ENCODE results near the gene RFC4.
"Not testable (repeated sequence)": the region's sequence is repeated elsewhere in the genome, so short reads cannot be mapped to it uniquely, and the experiment has no call there.

Gene RFC4

DNA sequence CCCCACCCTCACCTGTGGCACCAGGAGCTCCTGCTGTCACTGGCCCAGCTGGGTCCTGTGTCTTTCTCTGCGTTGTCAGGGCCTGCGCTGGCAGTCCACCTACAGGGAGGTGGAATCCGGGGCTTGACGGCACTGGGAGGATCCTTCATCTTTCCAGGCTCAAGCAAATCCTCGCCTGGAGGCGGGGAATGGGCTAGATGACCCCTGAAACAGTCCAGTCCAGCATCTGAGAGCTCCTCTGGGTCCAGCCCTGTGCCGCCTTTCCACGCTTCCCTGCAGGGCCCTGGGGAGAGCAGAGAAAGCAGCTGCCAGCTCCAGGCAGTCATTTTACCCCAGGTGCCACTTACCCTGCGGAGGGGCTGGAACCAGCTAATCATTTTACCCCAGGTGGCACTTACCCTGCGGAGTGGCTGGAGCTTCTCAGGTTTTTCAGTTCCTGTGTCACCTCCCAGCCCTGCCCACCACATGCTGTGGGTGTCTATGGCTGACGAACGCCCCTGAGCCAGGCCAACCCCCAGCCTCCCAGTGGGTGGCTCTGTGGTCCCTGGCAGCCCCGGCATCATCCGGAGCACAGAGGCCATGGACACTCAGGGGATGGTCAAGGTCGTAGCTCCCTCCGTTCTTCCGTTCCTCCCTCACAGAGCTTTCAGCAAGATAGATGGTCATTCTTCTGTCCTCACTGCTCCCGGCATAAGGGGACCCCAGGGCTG, 18.3 kb upstream of the RFC4 start:
- DNase-seq = no peak

DNA sequence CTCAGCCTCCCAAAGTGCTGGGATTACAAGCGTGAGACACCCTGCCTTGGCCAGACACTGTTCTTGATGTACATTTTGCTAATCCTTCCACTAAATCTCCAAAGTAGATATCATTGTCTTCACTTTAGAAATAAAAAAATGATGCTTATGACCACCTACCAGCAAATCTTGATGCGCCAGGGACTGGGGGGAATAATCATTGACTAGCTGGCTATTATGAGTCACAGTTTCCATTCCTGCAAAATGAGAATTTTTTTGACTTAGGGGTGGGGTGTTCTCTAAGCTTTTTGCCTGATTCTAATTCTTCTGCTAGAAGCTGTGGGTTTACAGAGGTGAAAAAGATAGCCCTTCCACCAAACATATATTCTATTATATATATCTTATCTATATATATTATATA, 17.1 kb upstream of the RFC4 start:
- DNase-seq = no peak

DNA sequence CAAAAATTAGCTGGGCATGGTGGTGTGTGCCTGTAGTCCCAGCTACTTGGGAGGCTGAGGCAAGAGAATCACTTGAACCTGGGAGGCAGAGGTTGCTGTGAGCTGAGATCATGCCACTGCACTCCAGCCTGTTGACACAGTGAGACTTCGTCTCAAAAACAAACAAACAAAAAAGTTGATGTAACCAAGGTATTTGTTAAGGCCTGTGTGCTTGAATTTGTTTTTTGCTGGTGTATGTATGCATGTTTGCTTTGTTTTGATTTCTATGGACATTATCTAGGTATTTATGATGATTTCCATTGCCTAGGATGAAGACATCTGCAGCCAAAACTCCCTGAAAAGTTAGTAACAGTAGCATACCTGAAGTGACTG, 16.1 kb upstream of the RFC4 start:
- DNase-seq = not testable (repeated sequence)

DNA sequence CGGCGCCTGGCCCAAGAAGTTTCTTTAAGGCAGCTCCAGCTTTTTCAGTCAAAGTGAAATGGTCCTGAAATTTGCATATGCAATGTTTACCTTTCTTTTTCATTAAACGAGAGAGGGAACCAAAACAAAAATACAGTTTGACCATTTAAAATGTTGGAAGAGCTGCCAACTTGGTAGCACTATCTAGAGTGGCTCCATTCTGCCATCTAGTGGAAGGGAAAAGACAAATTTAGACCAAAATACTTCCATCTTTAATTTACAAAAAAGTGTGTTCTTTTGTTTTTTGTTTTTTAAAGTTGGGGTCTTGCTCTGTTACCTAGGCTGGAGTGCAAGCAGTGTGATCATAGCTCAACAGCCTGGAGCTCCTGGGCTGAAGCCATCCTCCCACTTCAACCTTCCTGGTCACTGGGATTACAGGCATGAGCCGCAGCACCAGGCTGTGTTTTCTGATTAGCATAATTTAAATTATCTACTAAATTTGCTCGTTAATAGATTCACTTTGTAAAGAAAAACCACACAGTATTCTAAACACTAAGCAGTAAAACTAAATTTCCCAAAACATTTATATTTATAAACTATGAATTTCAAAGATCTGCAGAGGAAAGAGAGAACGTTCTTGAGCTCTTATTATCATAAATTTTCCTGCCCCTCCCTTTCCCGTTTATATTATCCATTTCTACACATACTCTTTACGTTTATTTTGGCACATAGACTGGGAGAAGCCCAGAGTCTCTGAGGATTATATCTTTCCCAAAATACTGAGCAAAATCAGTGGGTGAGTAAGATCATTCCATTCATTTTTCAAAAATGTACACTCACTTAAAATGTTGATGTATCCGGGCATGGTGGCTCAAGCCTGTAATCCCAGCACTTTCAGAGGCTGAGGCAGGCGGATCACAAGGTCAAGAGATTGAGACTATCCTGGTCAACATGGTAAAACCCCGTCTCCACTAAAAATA, 15.4 kb upstream of the RFC4 start:
- no peak for DNase-seq

DNA sequence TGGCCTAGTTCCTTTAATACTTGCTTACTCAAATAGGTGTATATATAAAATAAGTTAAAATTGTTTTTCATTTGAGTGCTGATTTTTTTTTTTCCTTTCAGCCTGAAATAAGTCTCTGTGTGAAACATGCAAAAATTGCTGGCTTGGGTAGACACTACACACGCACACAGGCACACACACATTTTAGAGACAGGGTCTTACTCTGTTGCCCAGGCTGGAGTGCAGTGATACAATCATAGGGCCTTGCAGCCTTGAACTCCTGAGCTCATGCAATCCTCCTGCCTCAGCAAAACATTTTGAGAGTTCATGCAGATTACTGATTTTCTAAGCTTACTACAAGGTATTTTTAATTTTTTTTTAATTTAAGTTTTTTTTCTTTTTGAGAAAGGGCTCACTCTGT, 12.7 kb upstream of the RFC4 start:
- no peak for DNase-seq

DNA sequence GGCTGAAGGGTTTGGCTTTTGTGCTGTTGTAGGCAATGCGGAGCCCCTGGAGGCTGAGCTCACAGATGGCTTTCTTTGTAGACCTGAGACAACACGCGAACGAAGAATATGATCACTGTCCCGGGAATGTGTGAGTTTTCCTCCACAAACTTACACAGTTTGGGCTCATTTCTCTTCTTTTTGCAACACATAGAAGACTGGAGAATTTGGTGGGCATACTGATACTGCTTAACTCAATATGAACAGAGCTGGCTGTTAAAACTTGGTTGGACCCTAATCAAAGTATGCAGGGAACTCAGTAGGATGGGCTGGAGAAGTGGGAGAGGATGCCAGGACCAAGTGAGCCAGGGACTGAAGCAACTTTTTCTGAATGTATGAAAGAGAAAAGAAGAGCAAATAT, 12.2 kb upstream of the RFC4 start:
- DNase-seq = no peak

DNA sequence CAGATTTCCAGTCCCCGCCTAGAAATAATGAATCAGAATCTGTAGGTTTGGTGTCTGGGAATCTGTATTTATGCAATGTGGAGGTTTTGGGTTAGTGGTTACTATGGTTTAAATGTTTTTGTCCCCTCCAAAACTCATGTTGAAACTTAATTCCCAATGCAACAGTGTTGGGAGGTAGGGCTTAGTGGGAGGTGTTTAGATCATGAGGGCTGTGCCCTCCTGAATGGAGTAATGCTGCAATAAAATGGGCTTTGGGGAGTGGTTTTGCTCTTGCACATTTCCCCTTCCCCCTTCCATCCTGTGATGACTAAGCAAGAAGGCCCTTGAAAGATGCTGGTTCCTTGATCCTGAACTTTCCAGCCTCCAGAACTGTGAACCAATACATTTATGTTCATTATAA, 9.2 kb upstream of the RFC4 start:
- no peak for DNase-seq

DNA sequence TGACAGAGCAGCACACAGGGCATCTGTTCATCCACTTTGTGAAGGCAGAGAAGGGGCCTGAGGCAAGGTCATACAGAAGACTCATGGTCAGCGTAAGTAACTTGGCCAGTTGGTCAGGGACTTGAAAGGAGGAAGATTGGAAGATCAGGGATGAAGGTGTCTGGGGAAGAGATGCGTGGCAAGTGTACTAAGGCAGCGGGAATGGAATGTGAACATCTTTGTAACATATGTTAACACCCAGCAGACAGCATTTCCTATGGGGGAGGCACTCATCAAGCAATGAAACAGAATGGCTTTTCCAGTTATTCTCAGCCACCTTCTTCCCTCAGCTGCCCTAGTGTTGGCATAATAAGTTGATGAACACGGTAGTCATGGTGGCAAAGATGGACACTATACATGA, 7.8 kb upstream of the RFC4 start:
- no peak for DNase-seq

DNA sequence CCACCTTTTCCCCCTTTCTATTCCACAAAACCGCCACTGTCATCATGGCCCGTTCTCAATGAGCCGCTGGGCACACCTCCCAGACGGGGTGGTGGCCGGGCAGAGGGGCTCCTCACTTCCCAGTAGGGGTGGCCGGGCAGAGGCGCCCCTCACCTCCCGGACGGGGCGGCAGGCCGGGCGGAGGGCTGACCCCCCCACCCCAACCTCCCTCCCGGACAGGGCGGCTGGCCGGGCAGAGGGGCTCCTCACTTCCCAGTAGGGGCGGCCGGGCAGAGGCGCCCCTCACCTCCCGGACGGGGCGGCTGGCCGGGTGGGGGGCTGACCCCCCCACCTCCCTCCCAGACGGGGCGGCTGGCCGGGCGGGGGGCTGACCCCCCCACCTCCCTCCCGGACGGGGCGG, 5.0 kb upstream of the RFC4 start:
- not testable (repeated sequence) for DNase-seq

DNA sequence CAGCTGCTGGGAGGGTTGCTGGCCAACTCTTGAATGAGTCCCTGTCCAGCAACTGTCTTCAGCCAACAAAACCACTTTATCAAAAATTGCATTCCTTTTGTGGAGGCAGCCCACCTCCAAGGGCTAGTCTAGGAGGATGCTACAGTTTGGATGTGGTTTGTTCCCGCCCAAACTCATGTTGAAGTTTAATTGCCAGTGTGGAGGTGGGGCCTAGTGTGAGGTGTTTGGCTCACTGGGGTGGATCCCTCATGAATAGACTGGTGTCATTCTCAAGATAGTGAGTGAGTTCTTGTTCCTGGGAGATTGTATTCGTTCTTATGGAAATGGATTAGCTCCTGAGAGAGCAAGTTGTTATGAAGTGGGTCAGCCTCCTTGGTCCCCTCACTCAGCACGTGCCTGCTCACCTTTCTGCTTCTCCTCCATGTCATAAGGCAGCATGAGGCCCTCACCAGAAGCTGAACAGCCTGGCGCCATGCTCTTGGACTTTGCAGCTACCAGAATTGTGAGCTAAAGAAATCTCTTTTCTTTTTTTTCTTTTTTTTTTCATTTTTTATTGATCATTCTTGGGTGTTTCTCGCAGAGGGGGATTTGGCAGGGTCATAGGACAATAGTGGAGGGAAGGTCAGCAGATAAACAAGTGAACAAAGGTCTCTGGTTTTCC, 4.2 kb upstream of the RFC4 start:
- DNase-seq = no peak

DNA sequence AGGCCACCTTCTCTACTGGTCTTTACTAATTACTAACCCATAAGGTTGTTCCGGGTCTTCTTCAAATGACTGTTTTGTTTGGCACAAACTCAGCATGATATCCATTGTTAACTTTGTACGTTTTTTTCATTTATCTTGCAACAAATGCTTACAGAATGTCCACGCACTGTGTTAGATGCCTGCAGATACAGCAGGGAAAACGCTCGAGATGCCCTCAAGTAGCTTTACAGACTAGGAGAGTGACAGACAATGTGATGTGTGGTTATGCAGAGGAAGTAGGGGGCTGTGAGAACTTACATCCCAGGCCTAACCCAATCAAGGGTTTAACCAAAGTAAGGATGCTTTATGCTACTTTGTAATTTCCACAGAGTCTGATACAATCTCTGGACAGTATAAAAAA, 949 bp upstream of the RFC4 start:
- DNase-seq = no peak

DNA sequence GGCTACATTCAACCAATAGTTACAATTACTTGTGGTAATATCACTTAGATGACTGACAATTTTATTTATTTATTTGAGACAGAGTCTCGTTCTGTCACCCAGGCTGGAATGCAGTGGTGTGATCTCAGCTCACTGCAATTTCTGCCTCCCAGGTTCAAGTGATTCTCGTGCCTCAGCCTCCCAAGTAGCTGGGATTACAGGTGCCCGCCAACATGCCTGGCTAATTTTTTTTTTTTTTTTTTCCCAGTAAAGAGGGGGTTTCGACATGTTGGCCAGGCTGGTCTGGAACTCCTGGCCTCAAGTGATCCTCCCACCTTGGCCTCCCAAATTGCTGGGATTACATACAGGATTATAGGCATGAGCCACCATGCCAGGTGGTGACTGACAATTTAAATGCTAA, 2.8 kb downstream of the RFC4 start:
- DNase-seq = not testable (repeated sequence)

DNA sequence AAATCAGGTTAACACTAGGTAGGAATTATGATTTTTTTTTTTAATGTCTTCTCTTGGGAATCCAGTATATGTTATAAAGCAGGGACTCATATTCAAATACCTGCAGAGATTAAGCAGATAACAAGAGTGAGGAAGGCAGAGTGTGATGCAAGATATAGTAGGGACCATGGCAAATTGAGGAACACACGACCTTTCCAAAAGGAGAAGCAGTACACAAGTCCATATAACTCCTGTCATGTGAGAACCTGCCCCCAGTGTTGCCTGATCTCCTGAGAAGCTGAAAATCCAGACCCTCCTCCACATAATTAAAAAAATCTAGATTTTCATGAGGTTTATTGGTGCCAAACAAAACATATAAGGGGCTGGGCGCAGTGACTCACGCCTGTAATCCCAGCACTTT, 3.6 kb downstream of the RFC4 start:
- DNase-seq = no peak

DNA sequence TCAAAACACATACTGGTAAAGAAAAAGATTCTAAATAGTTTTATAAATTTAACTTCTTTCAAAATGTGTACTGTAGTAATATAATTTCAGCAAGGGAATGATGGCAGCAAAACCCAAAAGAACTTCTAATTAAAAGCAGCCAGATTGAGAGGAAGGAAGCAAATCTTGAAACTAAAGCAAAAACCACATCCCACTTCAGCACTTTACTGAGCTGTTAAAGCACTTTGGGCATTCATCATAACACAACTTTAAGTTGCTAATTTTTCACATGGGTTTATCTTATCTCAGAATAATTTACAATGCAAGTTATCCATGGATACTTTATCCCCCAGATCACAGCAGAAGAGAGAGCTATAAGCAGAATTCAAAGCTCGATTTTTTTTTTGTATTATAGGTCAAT, 6.0 kb downstream of the RFC4 start:
- no peak for DNase-seq

DNA sequence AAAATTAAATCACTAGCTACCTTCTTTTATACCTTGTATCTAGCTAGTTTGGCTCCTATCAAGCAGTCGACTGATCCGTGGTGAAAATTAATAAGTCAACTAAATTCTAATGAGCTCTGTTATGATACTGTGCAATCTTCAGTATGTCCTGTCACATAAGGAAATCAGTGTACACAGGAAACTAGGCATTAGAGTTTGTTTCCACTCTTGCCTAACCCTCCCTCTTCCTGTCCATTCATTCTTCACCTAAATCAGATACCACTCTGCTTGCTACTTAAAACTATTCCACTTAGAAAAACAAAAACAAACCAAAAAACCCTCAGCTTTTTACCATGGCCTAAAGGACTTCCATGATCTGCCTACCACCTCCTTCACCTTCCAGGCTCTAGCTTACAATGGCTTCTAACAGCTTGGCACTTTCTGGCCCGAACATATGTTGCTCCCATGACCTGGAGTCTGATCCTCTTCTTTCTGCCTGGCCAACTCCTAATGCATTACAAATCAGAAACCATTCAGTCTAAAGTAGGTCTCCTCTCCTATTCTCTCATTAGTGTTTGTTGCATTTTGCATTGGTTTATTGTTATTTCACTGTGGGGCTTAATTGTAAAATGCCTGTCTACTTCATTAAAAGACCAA, 7.9 kb downstream of the RFC4 start:
- no peak for DNase-seq

DNA sequence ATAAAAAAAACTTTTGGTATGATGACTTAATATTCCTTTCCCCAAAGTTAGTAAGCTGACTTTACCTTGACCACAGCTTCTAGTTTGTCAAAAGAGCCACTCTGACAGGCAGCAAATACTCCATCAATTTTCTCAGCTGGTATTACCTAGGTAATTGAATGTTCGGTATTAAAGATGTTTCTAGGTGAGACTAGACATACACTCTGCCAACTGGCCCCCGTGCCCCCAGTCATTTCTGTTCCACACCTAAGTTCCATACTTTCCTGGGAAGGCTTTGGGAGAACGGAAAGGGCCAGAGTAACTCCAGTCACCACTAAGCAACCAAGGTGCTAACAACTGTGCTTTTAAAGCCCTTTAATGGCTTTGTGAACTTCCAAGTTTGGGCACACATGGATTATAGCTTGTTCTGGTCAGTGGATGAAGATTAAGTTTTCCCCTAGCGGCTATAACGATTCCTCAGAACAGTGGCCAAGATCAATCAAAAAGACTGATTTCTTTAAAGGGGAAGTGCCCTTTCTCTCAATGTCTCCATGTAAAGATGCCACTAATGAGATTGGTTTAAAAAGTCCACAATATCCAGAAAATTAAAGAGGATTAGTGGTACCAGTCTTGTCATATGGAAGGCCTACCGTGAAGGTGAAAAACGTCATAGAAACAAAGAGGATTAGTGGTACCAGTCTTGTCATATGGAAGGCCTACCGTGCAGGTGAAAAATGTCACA, 15.9 kb downstream of the RFC4 start:
- no peak for DNase-seq

DNA sequence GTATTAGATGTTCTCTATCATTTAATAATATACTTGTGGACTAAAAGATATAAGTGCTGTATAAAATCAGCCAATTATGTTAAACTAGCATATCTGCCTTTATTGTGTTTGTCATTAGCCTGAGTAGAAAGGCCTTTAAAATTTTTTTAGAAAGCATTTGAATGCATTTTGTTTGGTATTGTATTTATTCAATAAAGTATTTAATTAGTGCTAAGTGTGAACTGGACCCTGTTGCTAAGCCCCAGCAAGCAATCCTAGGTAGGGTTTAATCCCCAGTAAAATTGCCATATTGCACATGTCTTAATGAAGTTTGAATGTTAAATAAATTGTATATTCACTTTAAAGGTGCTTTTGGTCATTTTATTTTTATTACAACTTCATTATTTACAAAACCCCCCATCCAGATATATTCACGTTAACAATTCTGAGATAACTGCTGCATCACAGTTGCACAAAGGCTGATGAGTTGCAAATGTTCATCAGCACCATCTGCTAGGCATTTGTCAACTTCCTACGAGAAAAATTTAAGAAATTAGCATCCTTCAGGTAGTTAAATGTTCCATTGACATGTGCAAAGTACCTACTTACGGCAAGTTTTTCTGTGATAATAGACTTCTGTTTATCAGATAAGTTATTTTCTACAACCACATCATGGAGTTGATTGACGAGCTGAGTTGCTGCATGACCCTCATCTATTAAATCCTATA, 16.6 kb downstream of the RFC4 start:
- DNase-seq = no peak

DNA sequence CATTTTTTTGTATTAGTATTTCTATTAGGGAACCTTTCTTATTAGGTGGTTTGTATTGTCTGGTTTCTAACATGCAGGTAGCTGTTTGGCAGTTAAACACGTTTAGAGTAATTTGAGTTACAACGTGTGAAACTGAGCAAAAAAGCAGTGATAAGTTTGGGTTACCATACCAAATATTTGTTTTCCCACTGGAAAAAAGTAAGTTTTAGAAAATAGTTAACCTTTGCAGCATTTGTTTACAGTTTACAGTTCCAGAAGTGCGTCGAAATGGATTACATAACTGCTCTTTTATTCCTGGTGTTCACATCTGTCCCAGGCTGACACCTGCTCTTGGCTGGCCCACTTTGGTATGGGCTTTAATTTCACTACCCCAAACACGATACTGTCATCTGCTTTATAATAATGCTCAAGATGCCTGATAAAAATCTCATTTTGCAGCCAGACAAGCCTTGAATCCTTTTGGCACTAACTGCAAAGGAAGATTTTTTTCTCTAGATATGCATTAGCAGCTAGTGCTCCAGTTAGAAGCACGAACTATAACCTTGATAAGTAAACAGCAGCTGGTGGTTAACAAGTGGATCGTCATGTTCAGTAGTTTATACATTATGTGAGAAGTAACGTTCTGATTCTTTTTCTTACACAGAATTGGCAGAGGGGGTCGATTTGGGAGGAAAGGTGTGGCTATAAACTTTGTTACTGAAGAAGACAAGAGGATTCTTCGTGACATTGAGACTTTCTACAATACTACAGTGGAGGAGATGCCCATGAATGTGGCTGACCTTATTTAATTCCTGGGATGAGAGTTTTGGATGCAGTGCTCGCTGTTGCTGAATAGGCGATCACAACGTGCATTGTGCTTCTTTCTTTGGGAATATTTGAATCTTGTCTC, 17.6 kb downstream of the RFC4 start:
- DNase-seq = no peak

DNA sequence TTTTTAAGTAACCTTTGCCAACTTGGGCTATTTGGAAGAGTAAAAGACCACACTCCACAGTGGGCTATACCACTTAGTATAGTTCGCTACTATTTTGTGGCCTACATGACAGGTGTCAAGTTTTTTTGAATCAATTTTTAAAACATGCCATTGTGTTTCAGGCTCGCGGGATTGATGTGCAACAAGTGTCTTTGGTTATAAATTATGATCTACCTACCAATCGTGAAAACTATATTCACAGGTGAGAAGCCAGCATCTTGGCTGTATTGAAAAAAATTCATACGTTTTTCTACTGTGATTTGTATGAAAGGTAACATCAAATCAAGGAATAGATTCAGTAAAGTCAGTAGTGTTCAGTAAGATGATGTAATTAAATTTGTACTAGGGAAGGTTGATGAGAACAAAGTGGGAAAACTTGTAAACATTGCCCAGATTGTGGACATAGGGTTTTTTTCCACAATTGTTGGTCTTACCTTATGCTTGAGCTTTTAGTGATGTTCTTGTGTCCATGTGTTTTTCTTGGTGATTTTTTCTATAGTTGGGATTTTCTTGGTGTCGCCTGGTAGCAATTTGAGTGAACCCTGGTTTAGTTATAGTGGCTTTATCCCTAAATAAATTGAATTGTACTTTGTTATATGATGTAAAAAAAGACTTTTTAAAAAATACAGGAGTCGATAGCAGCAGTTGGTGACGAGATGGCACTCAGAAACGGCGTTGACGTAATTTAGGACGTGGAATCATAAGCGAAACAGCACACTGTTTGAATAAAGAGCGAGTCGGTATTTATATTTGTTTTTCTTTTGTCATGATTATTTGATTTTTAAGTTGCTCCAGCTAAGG, 18.4 kb downstream of the RFC4 start:
- DNase-seq = no peak

DNA sequence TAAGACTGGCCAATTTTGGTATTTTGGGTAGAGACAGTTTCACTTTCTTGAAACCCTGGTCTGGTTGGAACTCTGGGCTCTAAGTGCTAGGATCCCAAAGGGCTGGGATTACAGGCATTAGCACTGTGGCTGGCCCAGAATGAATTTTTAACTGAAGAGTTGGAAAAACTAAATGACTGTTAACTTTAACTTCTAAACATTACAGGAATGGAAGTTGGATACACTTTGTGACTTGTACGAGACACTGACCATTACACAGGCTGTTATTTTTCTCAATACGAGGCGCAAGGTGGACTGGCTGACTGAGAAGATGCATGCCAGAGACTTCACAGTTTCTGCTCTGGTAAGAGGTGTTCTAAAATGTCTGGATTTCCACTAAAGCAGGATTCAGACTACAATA, 19.4 kb downstream of the RFC4 start:
- DNase-seq = no peak
